Measurements from ENCODE around the gene B4GALNT1. TPM values are rescaled to one million over a fixed set of nuclear protein-coding genes. Genes with fewer than 3 reads are reported as not detected.

B4GALNT1 gene
- total and polyA plus RNA-seq, 2 of the 13 experiments (the other 11 are each of a cell fraction or from before 2014, with no cell fraction given) = 4.5 to 5.4 TPM

- Histone ChIP-seq H3K4me1 (ENCODE audit: insufficient read depth, low read length) (peaks cover 27% of the 10 kb centered on the region), H3K36me3 (replicated peaks in 1 of 2; ENCODE audit: control insufficient read depth in 1 of 2, insufficient read depth in 2 of 2, low read length in 2 of 2) (peaks cover 10 to 15% of the 10 kb centered on the region in 2 experiments; a peak in 4 of 5 replicates), H3K9ac (ENCODE audit: insufficient read depth, low read depth, low read length) (no peak overlapping the region), H2AFZ (ENCODE audit: low read length) (no peak overlapping the region), H3K4me2 (ENCODE audit: low read depth, low read length) (no peak overlapping the region), H3K27ac (ENCODE audit: extremely low read length, insufficient read depth, low read length) (no peak overlapping the region), H3K27me3 (ENCODE audit: control insufficient read depth in 1 of 2, insufficient read depth in 2 of 2, low read length in 2 of 2) (peaks cover 0 to 4% of the 10 kb centered on the region in 2 experiments; a peak in 1 of 5 replicates), H4K20me1 (ENCODE audit: insufficient read depth, low read length) (no peaks in the 10 kb centered on the region; the same call in 1 of the 2 replicates), H3K79me2 (ENCODE audit: insufficient read depth, low read length) (no peaks in the 10 kb centered on the region), H3K4me3 (replicated peaks in 1 of 3; ENCODE audit: insufficient read depth in 1 of 3, low read depth in 2 of 3, low read length in 3 of 3) (no peak overlapping the region), H3K9me3 (ENCODE audit: low read length) (no peaks in the 10 kb centered on the region)
- ChIA-PET CTCF (ENCODE audit: low intra/inter-chr PET ratio, low total read pairs) (no interaction called here), POLR2A (no interaction called here)
- no TSS peak for BruUV-seq (replicated peaks)
- ATAC-seq (no peak), FAIRE-seq (no peak), DNase-seq (ENCODE audit: low spot score) (no peak)
- intact Hi-C loops (cut with micrococcal nuclease; ENCODE audit: unreplicated experiment) = no loop called here
- in situ Hi-C loops (cut with HindIII; ENCODE audit: extremely low pct_ligation_motif_present, low pct_unique_long_range_greater_than_20kb) = no loop called here
- TF ChIP-seq YEATS4 (CRISPR knock-in tag; IDR thresholded peaks at IDR 0.05; ENCODE audit: borderline replicate concordance) (no peak), SAFB2 (CRISPR knock-in tag; IDR thresholded peaks at IDR 0.05; ENCODE audit: borderline replicate concordance, low read depth) (no peak), ZNF441 (CRISPR knock-in tag; IDR thresholded peaks at IDR 0.05; ENCODE audit: borderline replicate concordance) (no peak), ZNF296 (CRISPR knock-in tag; conservative IDR thresholded peaks at IDR 0.05) (no peak), MAZ (IDR thresholded peaks at IDR 0.05; ENCODE audit: borderline replicate concordance, low read depth, low read length) (no peak), MAZ (CRISPR knock-in tag; IDR thresholded peaks at IDR 0.05; ENCODE audit: low read depth) (no peak), BATF2 (CRISPR knock-in tag; IDR thresholded peaks at IDR 0.05) (no peak), ZNF800 (CRISPR knock-in tag; IDR thresholded peaks at IDR 0.05) (no peak), SMYD3 (CRISPR knock-in tag; IDR thresholded peaks at IDR 0.05) (no peak), ZNF546 (CRISPR knock-in tag; conservative IDR thresholded peaks at IDR 0.05) (no peak), DZIP1 (CRISPR knock-in tag; IDR thresholded peaks at IDR 0.05) (no peak), MBNL3 (CRISPR knock-in tag; conservative IDR thresholded peaks at IDR 0.05) (no peak), MEIS2 (CRISPR knock-in tag; IDR thresholded peaks at IDR 0.05) (no peak), ZNF703 (CRISPR knock-in tag; IDR thresholded peaks at IDR 0.05; ENCODE audit: borderline replicate concordance) (no peak), NCOA2 (CRISPR knock-in tag; IDR thresholded peaks at IDR 0.05) (no peak), ZKSCAN8 (CRISPR knock-in tag; IDR thresholded peaks at IDR 0.05; ENCODE audit: borderline replicate concordance) (no peak), ZNF329 (CRISPR knock-in tag; IDR thresholded peaks at IDR 0.05; ENCODE audit: low read depth) (no peak)
- TF ChIP-seq, protein P1, sequence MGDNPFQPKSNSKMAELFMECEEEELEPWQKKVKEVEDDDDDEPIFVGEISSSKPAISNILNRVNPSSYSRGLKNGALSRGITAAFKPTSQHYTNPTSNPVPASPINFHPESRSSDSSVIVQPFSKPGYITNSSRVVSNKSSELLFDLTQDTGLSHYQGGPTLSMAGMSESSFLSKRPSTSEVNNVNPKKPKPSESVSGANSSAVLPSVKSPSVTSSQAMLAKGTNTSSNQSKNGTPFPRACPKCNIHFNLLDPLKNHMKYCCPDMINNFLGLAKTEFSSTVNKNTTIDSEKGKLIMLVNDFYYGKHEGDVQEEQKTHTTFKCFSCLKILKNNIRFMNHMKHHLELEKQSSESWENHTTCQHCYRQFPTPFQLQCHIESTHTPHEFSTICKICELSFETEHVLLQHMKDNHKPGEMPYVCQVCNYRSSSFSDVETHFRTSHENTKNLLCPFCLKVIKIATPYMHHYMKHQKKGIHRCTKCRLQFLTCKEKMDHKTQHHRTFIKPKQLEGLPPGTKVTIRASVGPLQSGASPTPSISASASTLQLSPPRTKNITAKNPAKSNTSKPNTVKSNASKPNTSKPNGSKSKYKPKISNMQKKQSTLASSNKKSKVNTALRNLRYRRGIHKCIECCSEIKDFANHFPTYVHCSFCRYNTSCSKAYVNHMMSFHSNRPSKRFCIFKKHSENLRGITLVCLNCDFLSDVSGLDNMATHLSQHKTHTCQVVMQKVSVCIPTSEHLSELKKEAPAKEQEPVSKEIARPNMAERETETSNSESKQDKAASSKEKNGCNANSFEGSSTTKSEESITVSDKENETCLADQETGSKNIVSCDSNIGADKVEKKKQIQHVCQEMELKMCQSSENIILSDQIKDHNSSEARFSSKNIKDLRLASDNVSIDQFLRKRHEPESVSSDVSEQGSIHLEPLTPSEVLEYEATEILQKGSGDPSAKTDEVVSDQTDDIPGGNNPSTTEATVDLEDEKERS (CRISPR knock-in tag; IDR thresholded peaks at IDR 0.05) = no peak
Observed at GRCh38 chr12:57602544-57602943, 30.5 kb downstream of the B4GALNT1 start.
